T-helper 1 cell treated with Interleukin-12 subunit alpha and Interleukin-12 subunit beta and Interleukin-4 antibody, amounts not matched to agents 30 μg/mL and 1 μg/mL, for 36 hours (primary cell): ENCODE data around the gene PRKCE.

ENCODE experiments used
- H3K27ac Mint-ChIP-seq: one replicate; pipeline ENCODE4 v1.8.0; 2021; ENCODE audit warnings: mild to moderate bottlenecking, mixed read lengths
- H3K27me3 Mint-ChIP-seq: one replicate; pipeline ENCODE4 v1.8.0; 2021; ENCODE audit warnings: low read depth, mixed read lengths
- H3K36me3 Mint-ChIP-seq: one replicate; pipeline ENCODE4 v1.8.0; 2021; ENCODE audit warnings: low read depth, mixed read lengths
- H3K4me1 Mint-ChIP-seq: one replicate; pipeline ENCODE4 v1.8.0; 2021; ENCODE audit warnings: low read depth, mixed read lengths
- H3K4me3 Mint-ChIP-seq: one replicate; pipeline ENCODE4 v1.8.0; 2021; ENCODE audit warnings: mild to moderate bottlenecking, moderate library complexity, mixed read lengths
- H3K9me3 Mint-ChIP-seq: one replicate; pipeline ENCODE4 v1.8.0; 2021; ENCODE audit warnings: mixed read lengths

PRKCE gene

GRCh38 chr2:46150445-46150955 is 499.0 kb downstream of the PRKCE start:
- no peaks in the 10 kb centered on the region for H3K27me3 Mint-ChIP-seq
- H3K9me3 Mint-ChIP-seq = no peaks in the 10 kb centered on the region
- no peak overlapping the region for H3K27ac Mint-ChIP-seq
- H3K36me3 Mint-ChIP-seq = no peaks in the 10 kb centered on the region
- peaks cover 19% of the 10 kb centered on the region for H3K4me1 Mint-ChIP-seq
- no peak overlapping the region for H3K4me3 Mint-ChIP-seq

- Mint-ChIP-seq H3K4me1 (peaks cover 11% of the 10 kb centered on the region), H3K9me3 (no peaks in the 10 kb centered on the region), H3K27me3 (no peaks in the 10 kb centered on the region), H3K4me3 (no peak overlapping the region), H3K36me3 (no peaks in the 10 kb centered on the region), H3K27ac (no peak overlapping the region)
Measured at GRCh38 chr2:46151577-46151976, 500.1 kb downstream of the PRKCE start.

- Mint-ChIP-seq H3K9me3 (no peaks in the 10 kb centered on the region), H3K4me3 (no peak overlapping the region), H3K4me1 (no peaks in the 10 kb centered on the region), H3K36me3 (no peaks in the 10 kb centered on the region), H3K27me3 (no peaks in the 10 kb centered on the region), H3K27ac (no peak overlapping the region)
Measured at GRCh38 chr2:46153996-46154753, 502.7 kb downstream of the PRKCE start.

GRCh38 chr2:46157072-46157965 is 505.8 kb downstream of the PRKCE start:
- Mint-ChIP-seq H3K4me1 (peaks cover 3% of the 10 kb centered on the region), H3K27ac (no peak overlapping the region), H3K27me3 (no peaks in the 10 kb centered on the region), H3K9me3 (no peaks in the 10 kb centered on the region), H3K36me3 (no peaks in the 10 kb centered on the region), H3K4me3 (no peak overlapping the region)

GRCh38 chr2:46157966-46158310 is 506.5 kb downstream of the PRKCE start:
- peaks cover 3% of the 10 kb centered on the region for H3K4me1 Mint-ChIP-seq
- H3K9me3 Mint-ChIP-seq = no peaks in the 10 kb centered on the region
- H3K36me3 Mint-ChIP-seq = no peaks in the 10 kb centered on the region
- H3K4me3 Mint-ChIP-seq = no peak overlapping the region
- no peaks in the 10 kb centered on the region for H3K27me3 Mint-ChIP-seq
- H3K27ac Mint-ChIP-seq = no peak overlapping the region

GRCh38 chr2:46158661-46159060 is 507.2 kb downstream of the PRKCE start:
- no peak overlapping the region for H3K4me3 Mint-ChIP-seq
- no peak overlapping the region for H3K27ac Mint-ChIP-seq
- no peaks in the 10 kb centered on the region for H3K9me3 Mint-ChIP-seq
- H3K4me1 Mint-ChIP-seq = peaks cover 3% of the 10 kb centered on the region
- H3K27me3 Mint-ChIP-seq = no peaks in the 10 kb centered on the region
- H3K36me3 Mint-ChIP-seq = no peaks in the 10 kb centered on the region

GRCh38 chr2:46160326-46160725 is 508.9 kb downstream of the PRKCE start:
- Mint-ChIP-seq H3K27ac (no peak overlapping the region), H3K4me1 (peaks cover 3% of the 10 kb centered on the region), H3K36me3 (no peaks in the 10 kb centered on the region), H3K4me3 (no peak overlapping the region), H3K27me3 (no peaks in the 10 kb centered on the region), H3K9me3 (no peaks in the 10 kb centered on the region)

GRCh38 chr2:46161315-46161714 is 509.8 kb downstream of the PRKCE start:
- Mint-ChIP-seq H3K4me1 (peaks cover 3% of the 10 kb centered on the region), H3K4me3 (no peak overlapping the region), H3K27me3 (no peaks in the 10 kb centered on the region), H3K9me3 (no peaks in the 10 kb centered on the region), H3K36me3 (no peaks in the 10 kb centered on the region), H3K27ac (no peak overlapping the region)

GRCh38 chr2:46161911-46162310 is 510.4 kb downstream of the PRKCE start:
- Mint-ChIP-seq H3K27ac (peak overlapping the region; percentile 4), H3K27me3 (no peaks in the 10 kb centered on the region), H3K9me3 (no peaks in the 10 kb centered on the region), H3K4me3 (no peak overlapping the region), H3K4me1 (peaks cover 3% of the 10 kb centered on the region), H3K36me3 (no peaks in the 10 kb centered on the region)

GRCh38 chr2:46162329-46163097 is 511.0 kb downstream of the PRKCE start:
- Mint-ChIP-seq H3K36me3 (no peaks in the 10 kb centered on the region), H3K9me3 (no peaks in the 10 kb centered on the region), H3K27ac (no peak overlapping the region), H3K4me3 (no peak overlapping the region), H3K4me1 (peaks cover 3% of the 10 kb centered on the region), H3K27me3 (no peaks in the 10 kb centered on the region)

- Mint-ChIP-seq H3K27ac (no peak overlapping the region), H3K36me3 (no peaks in the 10 kb centered on the region), H3K27me3 (no peaks in the 10 kb centered on the region), H3K9me3 (no peaks in the 10 kb centered on the region), H3K4me3 (no peak overlapping the region), H3K4me1 (peaks cover 3% of the 10 kb centered on the region)
Measured at GRCh38 chr2:46163098-46163430, 511.6 kb downstream of the PRKCE start.

GRCh38 chr2:46163804-46164528 is 512.5 kb downstream of the PRKCE start:
- H3K4me1 Mint-ChIP-seq = peaks cover 3% of the 10 kb centered on the region
- H3K27me3 Mint-ChIP-seq = no peaks in the 10 kb centered on the region
- H3K4me3 Mint-ChIP-seq = no peak overlapping the region
- no peaks in the 10 kb centered on the region for H3K9me3 Mint-ChIP-seq
- H3K27ac Mint-ChIP-seq = no peak overlapping the region
- H3K36me3 Mint-ChIP-seq = no peaks in the 10 kb centered on the region

GRCh38 chr2:46164529-46165301 is 513.2 kb downstream of the PRKCE start:
- Mint-ChIP-seq H3K4me3 (no peak overlapping the region), H3K9me3 (no peaks in the 10 kb centered on the region), H3K27me3 (no peaks in the 10 kb centered on the region), H3K27ac (no peak overlapping the region), H3K36me3 (no peaks in the 10 kb centered on the region), H3K4me1 (peaks cover 3% of the 10 kb centered on the region)
